Stimulated activated CD8-positive, alpha-beta memory T cell treated with anti-CD3 and anti-CD28 coated beads, Interleukin-12 subunit alpha, Interleukin-12 subunit beta, amount 100 ng/mL, for 1 hour (primary cell): ENCODE measurements around the gene TCAP.
A peak's percentile ranks its signal among the peaks of the same experiment; 100 is the strongest.

Experiments used
- DNase-seq: peaks from one replicate; pipeline ENCODE4 v3.0.0-alpha.2; 2020; ENCODE audit warnings: low read depth

The TCAP gene, protein sequence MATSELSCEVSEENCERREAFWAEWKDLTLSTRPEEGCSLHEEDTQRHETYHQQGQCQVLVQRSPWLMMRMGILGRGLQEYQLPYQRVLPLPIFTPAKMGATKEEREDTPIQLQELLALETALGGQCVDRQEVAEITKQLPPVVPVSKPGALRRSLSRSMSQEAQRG

DNA sequence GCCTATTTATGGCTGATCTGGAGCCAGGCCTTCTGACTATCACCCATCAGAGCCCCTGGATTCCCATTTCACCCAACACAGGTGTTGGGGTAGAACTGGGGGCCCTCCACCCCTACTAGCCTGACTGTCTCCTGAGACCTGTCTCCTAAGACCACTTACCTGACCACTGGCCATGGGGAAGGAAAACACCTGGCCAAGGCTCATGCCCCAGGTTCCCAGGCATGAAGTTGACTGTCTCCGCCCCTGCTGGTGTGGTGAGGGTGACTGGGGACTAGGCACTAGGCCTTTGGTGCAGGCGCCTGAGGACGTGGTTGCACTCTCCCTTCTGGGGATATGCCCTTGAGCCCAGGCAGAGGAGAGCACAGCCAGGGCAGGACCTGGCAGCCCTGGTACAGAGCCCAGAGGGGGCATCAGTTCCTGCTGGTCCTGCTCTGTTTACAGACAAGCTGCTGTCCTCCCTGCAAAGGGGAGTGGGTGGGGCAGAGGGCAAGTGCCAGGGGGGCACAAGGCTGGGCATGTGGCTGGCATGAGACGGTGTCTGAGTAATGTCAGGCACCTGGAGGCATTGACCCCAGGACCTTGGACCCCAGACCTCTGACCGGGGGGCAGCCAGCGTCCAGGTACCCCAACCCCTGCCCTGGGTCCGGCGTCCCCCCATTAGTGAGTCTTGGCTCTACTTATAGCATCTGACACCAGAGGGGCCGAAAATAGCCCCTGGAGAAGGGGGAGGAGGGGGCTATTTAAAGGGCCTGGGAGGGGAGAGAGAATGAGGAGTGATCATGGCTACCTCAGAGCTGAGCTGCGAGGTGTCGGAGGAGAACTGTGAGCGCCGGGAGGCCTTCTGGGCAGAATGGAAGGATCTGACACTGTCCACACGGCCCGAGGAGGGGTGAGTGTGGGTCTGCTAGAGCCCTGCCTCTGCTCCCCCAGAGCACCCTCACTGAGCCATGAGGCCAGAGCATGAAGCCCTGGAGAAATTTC lies at the start of gene TCAP:
TCAP (plus strand) TSS at position 769 of the 981 bp plus-strand sequence; CDS start at position 780, 11 bp downstream.
- DNase-seq: no peak

DNA sequence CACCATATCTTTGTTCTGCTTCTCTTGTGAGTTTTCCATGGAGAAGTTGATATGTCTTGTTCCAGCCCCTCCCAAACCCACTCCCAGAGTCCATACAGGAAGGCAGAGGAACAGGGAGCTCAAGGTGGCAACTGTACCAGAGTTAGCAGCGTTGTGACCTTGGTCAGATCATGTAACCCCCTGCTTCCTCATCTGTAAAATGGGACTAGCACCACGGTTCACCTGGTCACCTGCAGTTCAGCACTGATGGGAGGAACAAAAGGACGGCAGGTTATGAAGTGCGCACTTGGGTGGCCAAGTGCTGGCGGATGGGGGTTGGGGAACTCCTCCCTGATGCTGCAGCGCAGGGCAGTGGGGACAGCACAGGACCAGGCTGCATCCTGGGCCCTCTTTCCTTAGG lies 49.7 kb upstream of the TCAP start:
- no peak for DNase-seq

DNA sequence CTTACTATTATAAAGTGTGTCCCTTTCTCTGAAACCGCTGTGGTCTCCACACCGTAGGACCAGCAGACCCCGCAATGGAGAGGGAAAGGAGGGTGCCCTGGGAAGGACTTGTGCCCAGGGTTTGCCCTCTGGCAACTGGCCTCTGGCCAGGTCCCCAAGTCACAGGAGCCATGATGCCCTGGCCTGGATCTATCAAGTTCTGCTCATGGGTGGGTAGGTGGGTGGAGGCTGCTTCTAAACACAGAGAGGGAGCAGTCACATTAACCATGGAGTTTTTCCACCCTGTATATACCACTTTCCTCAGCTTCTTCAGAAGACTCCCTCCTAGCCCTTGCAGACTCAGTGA lies 48.1 kb upstream of the TCAP start:
- no peak for DNase-seq

DNA sequence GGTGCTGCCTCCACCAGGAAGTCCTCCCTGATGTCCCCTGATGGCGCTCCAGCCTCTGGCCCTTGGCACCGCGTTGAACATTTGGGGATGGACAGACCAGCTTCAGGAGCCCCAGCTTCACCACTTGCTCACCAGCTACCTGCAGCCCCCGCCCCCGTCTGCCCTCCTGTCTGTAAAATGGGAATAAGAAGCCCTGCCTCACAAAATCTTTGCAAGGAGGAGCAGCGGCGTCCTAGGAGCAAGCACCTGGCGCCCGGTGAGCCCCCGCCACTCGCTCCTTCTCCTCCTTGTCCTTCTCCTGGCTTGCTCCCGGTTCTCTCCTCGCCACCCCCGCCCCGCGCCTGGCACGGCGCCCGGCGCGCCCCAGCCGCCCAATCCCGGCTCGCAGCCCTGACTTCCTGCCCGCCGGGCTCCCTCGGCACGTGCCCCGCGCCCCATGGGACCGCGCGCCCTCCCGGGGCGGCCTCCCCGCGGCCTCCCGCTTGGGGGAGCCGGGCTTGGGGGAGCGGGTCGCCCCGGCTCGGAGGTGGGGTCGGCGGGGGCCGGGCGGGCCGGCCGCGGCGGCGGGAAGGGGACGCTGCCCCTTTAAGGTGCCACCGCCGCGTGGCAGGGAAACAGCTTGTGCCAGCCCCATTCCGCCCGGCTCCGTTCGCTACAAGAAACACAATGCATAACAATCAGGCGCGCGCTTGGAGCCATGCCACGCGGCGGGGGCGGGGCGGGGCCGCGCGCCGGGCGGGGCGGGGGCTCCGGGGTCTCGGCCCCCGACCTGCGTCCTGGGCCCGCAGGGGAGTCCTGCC lies 47.5 kb upstream of the TCAP start:
- DNase-seq: peak; percentile 33

DNA sequence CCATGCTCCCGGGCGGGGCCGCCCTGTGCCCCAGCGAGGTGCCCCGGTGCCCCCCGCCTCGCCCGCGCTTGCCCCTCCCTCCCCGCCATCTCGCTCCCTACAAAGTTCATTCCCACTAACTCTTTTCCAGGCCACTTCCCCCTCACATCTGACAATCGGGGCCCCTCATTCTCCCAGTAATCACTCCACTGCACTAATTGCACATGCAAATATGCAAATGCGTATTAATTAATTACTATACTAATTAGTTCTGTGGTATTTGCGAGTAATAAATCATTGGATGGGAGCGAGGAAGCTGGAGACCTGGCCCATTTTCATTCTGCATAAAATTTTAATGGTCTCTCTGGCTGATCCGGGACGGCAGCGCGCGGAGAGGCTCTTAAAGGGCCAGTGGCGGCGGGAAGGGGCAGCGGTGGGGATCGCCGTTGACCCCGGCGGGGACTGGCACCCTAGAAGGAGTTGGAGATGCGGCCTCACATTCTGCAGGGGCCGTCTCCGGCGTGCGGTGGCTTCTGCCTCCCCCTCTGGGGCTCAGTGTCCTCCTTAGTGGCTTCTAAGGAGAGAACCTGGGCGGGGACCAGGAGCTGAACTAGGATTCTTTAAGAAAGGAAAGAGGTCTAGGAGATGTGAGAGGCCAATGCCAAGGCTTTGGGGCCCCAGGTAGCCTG lies 46.8 kb upstream of the TCAP start:
- DNase-seq: no peak

DNA sequence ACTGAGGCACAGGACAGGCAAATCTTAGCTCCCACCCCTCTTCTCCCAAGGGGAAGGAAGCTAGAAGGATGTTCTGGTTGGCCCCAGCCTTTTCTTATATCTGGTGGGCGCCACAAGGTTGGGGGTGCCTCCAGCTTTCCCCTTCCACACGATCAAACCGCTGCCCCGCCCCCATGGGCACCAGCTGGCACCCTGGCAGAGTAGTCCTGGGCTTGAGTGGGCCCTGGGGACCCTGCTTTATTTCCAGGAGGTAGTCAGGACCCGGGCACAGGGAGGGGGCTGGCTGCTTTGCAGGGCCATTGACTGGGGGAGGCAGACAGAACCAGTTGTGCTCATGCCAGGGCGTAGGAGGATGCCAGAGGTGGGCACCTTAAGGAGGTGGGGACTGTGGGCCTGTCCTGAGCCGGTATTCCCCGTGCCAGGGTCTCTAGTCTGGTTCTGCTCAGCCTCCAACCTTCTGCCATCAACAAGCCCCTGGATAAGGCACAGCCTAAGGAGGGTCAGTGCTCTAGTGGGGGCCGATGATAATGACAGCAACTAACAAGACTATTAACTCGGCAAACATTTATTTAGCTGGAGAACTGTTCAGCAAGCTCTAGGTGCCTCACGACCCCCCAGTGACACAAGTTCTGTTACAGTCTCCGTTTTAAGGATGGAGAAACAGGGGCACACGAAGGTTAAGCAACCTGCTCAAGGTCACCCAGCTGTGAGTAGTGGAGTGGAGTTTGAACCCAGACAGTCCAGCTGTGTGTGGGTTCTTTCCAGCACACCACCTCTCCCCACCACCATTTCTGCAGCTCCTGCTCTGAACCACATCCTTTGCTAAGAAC lies 46.0 kb upstream of the TCAP start:
- no peak for DNase-seq

DNA sequence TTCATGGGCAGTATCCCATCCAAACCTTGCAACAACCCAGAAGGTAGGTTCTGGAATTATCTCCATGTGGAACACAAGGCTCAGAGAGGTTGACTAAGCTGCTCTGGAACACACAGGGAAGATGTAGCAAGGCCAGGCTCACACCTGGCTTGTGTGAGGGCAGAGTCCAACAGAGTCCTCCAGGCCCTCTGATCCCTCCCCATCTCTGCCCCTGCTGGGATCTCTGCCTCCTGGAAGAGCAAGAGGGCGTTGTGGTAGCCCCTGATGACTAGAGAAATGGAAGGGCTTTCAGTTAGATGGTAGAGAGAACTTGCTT lies 45.4 kb upstream of the TCAP start:
- no peak for DNase-seq

DNA sequence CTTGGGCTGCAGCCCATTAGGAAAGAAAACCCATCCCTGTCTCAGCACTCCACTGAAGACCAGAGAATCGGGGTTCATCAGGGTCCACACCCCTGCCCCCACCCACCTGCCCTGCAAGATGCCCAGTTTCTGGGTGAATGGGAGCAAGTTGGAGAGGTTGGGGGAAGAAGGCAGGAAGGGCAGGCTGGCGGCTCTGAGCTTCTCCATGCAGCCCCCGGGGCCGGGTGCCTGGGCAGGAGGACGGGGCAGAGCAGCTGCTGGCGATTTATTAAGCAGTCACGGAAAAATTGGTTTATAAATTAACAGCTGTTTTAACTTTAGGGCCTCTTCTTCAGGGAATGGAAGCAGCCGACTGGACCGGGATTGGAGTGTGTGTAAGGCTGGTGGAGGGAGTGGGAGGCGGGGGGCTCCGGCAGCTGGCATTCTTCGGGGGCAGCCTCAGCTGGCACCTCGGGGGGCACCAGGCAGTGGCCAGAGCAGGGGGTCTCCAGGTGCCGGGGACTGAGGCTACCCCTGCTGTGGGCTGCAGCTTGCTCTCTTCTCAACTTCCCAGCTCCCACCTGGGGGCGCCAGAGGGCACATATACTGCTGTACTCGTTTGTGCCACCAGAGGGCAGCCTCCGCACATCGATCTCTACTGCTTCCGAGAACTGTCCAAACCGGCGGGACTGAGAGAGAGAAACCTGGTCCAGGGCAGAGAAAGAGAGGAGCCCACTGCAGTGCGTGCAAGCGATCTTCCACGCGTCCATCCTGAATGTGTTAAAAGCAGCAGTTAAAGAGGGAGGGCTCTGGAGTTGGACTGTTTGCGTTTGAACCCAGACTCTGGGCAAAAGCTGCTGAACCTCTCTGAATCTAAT lies 43.4 kb upstream of the TCAP start:
- DNase-seq: peak; percentile 82

DNA sequence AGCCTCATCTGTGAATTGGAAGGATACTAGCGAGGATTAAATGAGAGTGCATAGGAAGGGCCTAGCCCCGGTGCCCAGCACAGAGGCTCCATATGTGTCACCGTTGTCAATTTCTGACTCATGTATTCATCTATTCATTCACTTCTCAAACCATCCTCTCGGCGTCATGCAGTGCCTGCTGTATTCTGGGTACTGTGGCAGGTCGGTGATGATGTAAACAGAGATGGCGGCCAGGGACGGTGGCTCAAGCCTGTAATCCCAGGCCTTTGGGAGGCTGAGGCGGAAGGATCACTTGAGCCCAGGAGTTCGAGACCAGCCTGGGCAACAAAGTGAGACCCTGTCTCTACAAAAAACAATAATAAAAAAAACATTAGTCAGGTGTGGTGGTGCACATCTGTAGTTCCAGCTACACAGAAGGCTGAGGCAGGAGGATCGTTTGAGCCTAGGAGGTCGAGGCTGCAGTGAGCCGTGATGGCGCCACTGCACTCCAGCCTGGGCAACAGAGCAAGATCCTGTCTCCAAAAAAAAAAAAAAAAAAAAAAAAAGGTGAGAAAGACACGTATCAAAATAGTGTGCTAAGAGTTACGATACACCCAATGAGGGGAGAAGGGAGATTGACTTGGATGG lies 42.7 kb upstream of the TCAP start:
- DNase-seq: no peak

DNA sequence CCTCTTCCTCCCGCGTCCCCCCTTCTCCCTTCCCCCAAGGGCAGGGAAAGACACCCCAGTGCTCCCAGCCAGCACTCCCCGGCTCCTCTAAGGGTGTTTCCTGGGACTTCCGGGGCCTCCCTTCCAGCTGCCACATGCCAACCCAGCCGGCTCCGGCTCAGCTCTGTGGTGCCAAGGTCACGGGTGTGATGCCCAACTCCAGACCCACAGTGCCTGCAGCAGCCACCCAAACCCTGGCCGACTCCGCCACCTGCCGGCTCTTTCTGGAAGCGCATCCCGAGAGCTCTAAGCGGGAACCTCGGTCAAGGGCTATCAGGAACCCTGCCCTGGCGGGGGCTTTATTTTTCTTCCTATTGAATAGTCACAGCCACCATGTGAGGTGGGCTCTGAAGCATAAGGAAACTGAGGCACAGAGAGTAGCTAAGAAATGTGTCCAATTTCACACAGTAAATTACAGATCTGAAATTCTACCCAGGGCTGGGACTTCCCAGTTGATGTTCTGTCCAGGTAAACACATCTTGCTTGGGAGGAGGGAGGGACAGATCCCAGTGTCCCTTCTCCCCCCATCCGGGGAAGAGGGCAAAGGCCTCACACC lies 41.7 kb upstream of the TCAP start:
- peak; percentile 75 for DNase-seq

DNA sequence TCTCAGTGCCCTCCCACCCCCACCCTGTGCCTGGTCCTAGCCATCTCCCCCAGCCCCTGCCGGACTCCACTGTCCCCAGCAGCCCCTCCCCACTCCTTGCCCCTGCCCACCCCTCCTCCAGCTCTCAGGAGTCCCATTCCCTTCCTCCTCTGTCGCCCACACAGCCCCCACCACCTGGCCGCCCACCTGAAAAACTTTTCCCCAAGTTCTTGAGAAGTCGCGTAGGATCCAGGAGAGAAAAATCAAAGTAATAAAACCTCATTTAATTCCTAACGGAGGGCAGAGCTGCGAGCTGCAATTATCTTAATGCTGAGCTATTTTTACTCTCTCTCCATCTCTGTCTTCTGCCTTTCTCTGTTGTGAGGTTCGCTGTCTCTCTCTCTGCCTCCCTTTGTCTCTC lies 40.8 kb upstream of the TCAP start:
- no peak for DNase-seq

DNA sequence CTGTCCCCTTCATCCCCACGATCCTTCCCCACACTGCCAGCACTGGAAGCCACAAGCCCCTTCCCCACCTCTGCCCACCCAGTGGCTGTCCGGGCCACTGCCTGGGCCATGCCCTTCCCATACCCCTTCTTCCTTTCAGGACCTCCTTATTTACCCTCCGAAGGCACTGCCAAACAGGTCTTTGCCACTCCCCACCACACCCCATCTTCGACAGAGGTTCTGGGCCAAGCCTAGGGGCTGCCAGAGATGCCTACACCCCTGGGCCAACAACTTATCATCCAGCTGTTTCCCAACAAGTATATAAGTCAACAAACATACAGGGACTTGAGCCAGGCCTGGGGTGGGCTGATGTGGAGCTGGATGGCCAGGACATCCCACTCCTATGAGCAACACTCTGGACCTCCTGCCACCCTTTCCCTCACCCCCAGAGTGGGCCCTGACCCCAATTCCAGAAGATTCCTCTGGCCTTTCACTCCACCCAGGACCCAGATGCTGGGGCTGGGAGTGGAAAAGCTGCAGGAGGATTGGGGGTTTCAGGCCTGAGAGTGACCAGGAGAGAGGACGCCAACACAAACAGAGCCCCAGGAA lies 39.9 kb upstream of the TCAP start:
- no peak for DNase-seq

DNA sequence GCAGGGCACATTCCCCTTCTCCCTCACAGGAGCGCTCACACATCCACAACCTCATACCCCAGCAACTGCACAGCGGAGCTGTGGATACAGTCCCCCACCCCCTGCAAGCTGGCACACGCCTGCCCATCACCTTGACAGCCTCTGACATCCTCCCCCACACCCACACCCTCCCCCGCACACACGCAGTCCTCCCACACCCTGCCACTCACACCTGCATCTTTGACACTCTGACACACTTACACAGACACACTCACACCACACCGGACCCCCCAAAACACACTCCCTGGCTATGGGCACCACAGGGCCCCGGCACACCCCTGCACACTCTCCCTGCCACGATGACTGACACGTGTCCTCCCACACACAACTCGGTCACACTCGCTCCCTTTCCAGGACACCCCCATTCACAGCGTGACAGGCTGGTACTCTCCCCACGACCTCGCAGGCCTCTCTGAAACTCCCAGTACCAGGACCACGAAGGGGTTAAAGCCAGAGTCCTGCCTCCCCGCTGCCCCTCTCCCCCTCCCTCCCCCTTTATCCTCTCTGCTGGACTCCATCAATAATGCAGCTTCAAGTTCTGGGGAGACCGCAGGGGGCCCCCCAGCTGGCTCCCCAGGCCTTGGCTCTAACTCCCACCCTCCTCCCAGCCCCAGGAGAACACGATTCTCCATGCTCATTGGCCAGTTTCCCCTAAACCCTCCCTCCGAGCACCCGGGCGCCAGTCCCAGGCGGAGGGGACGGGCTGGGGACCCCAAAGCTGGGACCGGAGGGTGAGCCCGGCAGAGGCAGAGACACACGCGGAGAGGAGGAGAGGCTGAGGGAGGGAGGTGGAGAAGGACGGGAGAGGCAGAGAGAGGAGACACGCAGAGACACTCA lies 38.7 kb upstream of the TCAP start, which contains the start of gene PPP1R1B:
PPP1R1B (plus strand) TSS at position 782 of the 876 bp plus-strand sequence. CDS start 441 bp downstream, outside the sequence.
- no peak for DNase-seq

DNA sequence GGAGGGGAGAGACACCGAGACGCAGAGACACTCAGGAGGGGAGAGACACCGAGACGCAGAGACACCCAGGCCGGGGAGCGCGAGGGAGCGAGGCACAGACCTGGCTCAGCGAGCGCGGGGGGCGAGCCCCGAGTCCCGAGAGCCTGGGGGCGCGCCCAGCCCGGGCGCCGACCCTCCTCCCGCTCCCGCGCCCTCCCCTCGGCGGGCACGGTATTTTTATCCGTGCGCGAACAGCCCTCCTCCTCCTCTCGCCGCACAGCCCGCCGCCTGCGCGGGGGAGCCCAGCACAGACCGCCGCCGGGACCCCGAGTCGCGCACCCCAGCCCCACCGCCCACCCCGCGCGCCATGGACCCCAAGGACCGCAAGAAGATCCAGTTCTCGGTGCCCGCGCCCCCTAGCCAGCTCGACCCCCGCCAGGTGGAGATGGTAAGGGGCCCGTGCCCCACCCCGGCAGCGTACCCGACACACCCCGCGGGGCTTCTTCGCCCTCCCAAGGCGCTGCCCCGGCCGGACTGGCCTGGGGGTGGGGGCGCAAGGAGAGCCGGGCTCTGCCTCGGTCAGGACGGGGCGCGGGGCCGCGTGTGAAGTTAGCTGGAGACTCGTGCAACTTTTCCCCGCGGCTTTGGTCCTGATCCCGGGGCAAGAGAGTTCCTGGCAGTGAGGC lies 38.0 kb upstream of the TCAP start:
- no peak for DNase-seq

DNA sequence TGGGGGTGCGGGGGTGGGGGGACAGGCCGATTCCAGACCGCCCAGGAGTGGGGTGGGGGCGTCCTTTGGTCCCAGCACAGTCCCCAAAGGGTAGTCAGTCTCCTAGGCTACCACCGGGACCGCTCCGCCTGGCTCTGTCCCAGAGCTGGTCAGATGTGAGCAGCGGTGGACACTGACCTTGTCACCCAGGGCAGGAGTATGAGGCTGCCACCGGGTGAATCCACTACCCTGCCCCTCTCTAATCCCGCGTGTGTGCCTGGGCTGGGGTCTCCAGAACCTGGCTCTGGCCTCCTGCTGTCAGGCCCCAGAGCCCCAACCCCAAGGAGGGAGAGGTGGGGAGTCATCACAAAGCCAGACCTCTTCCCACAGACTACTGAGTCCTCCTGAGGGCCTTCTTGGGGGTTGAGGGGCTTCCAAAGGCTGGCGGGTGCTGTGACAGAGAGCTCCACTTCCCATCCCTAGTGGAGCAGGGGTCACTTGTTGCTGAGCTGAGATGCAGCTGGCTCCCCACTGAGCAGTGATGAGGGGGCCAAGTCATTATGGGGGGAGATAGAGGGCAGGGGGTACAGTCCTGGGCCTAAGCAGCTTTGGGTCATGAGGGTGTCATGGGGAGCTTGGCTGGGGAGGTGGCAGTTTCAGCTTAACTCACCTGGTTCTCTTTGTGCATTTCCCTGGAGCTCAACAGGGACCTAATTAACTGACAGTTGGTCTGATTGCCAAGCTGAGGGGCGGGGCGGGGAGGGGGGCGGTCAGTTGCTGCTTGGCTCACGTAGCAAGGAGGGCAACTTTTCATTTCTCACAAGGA lies 37.2 kb upstream of the TCAP start:
- no peak for DNase-seq

DNA sequence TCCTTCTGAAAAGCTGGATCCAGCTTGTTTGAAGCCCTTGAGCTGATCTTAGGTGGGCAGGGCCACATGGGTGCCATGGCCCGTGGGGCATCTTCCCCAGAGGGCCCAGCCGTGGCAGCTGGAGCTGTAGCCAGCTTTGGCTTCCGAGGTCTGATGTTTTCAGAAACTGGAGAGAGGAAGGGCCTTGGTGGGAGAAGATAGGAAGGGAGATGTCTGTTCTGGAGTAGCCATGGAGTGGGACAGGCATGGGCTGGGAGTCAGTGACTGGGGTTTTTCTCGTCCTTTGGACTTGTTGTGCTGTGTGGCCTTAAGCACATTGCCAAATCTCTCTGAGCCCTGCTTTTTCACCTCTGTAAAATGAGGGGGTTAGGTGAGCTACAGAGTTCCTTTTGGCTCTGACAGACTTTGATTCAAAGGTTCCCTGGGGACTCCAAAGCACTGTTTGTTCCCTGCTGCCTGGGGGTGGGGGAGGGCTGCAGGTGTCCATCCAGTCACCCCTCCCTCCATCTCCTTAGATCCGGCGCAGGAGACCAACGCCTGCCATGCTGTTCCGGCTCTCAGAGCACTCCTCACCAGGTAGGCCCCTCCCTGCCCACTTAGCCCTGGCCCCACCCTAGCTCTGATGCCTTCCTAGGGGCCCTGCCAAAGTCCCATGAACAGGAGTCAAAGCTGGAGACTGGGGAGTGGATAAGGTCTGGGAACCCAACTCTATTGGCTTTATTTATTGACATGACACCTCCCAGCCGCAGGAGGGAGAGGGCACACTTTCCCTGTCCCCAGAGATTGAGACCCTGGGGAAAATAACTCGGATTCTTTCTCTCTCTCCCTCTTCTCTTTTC lies 36.3 kb upstream of the TCAP start:
- no peak for DNase-seq
